CD4-positive, alpha-beta T cell treated with Interferon alpha-2 for 1 hour (primary cell): Measurements from ENCODE around the gene DBNL.
A peak's percentile ranks its signal among the peaks of the same experiment; 100 is the strongest.
"Not testable (repeated sequence)": the region's sequence is repeated elsewhere in the genome, so short reads cannot be mapped to it uniquely, and the experiment has no call there.

Source experiments
- DNase-seq, 2 donors: peaks; one replicate each; pipeline ENCODE4 v3.0.0-alpha.2; 2020 to 2022

DBNL gene

DNA sequence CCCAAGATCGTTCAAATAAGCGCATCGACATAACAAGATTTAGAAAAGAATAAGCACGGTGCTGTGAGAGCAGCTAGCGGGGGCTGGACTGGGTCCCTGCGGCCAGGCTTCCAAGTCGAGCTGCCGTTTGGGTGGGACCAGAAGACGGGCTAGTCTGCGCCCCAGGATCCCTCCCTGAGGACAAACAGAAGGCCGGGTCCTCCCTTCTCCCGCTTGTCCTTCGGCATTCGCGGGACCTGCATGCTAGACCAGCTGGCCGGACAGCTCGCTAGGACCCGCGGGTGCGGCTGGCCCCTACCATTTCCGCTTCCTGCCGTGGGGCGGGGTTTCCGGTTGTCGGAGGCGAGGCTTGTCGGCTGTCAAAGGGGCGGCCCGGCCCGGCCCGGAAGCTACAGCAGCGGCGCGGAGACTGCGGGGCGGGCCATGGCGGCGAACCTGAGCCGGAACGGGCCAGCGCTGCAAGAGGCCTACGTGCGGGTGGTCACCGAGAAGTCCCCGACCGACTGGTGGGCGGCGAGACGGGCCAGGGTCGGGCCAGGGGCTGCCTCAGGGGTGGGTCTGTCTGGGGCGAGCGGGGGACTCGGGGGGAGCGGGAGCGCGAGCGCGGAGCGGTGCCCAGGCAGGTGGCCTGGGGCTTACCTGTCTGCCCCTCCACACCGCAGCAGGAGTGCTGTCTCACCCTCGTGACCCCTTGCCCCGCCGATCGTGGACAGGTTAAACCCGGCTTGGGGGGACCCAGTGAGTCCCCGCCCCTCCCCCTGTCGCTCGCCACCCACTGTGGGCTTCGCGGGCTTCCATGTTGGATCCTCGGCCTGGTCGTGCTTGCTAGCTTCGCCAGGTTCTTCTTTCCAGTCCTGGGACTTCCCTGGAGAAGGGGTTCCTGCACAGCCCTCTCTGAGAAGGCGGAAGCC is at the start of gene DBNL:
DBNL (plus strand) TSS at position 388 of the 911 bp plus-strand sequence; CDS start at position 424, 36 bp downstream.
- DNase-seq: peak; percentile 86 to 87

GRCh38 chr7:43997532-43997931 is 47.0 kb upstream of the DBNL start, which contains the start of gene SPDYE1:
Gene SPDYE1 (plus strand): TSS chr7:43997897. CDS start chr7:43999950, 2,053 bp downstream.
- not testable (repeated sequence) for DNase-seq

GRCh38 chr7:44012081-44012480 is 32.4 kb upstream of the DBNL start:
- DNase-seq: not testable (repeated sequence)

DNA sequence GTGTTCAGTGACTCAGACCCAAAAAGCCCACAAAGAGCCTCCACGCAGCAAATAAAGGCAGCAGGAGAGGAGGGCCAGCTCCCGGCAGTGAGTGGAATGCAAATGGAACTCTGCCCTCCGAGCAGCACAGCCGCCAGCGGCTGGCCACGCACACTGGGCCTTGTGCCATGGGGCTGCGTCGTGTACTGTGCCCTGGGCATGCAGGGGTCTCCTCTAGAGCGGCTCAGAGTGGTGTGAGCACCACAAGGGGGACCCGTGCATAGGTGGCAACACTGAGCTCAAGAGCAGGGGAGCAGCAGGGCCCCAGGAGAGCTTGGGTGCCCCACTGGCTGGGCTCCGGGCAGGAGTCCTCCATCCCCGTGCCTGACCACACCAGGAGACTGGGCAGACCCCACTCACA is 29.4 kb upstream of the DBNL start:
- DNase-seq: not testable (repeated sequence)

GRCh38 chr7:44018857-44019807 is 25.4 kb upstream of the DBNL start:
- DNase-seq: peak; percentile 98 to 100

- not testable (repeated sequence) for DNase-seq
These were observed 24.7 kb upstream of the DBNL start for GRCh38 chr7:44019825-44020224.

GRCh38 chr7:44022069-44022468 is 22.4 kb upstream of the DBNL start:
- DNase-seq: not testable (repeated sequence)

GRCh38 chr7:44022796-44023467 is 21.6 kb upstream of the DBNL start:
- not testable (repeated sequence) for DNase-seq

DNA sequence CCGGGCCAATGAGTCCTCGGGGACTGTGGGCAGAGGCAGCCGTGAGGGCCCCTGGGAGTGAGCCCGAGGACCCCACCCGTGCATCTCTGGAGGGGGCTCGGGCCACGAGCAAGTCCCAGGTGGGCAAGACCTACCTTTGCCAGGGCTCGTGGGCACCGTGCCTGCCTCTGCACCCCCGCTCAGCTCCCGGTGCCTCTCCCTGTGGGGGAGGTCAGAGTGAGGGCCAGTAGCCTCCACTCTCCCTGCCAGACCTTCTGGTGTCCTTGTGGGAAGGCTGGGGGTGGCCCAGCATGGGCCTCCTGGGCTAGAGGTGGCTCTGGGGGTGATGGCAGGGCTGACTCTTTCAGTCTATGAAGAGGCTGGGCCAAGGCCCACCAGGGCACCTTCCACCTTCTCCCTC is 15.1 kb upstream of the DBNL start:
- DNase-seq: not testable (repeated sequence)

DNA sequence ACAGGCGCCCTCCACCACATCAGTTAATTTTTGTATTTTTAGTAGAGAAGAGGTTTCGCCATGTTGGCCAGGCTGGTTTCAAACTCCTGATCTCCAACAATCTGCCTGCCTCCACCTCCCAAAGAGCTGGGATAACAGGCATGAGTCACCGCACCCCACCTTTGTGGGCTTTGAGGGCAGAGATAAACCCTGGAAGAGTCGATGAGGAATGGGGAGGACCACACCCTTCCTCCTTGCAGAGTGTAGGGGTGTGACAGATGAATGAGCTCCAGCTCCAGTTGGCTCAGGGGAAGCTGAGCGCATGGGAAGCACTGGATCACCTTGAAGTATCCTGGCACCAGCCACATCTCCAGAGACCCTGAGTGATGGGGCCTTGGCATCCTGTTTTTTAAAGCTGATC is 14.5 kb upstream of the DBNL start:
- DNase-seq: not testable (repeated sequence)

DNA sequence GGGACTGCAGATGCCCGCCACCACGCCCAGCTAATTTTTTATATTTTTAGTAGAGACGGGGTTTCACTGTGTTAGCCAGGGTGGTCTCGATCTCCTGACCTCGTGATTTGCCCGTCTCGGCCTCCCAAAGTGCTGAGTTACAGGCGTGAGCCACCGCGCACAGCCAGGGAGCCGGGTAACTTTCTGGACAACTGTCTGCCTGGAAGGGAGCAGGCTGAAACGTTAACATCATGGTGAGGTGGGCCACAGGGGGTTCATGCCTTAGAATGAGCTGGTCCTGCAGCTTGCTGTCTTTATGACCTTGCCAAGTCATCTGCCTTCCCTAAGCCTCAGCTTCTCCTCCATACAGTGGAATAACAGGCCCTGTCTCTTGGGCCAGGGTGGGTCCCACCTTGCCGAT is 13.2 kb upstream of the DBNL start:
- not testable (repeated sequence) for DNase-seq

- not testable (repeated sequence) for DNase-seq
These were observed 12.5 kb upstream of the DBNL start for GRCh38 chr7:44032031-44032430.

- DNase-seq: not testable (repeated sequence)
These were observed 10.3 kb upstream of the DBNL start for GRCh38 chr7:44033971-44034844.

- peak; percentile 15 to 59 for DNase-seq
These were observed 8.1 kb upstream of the DBNL start for GRCh38 chr7:44036364-44036763.

GRCh38 chr7:44037951-44038350 is 6.6 kb upstream of the DBNL start:
- DNase-seq: not testable (repeated sequence)

- DNase-seq: not testable (repeated sequence)
These were observed 5.9 kb upstream of the DBNL start for GRCh38 chr7:44038553-44038952.

GRCh38 chr7:44038961-44039558 is 5.4 kb upstream of the DBNL start:
- peak; percentile 91 for DNase-seq

DNA sequence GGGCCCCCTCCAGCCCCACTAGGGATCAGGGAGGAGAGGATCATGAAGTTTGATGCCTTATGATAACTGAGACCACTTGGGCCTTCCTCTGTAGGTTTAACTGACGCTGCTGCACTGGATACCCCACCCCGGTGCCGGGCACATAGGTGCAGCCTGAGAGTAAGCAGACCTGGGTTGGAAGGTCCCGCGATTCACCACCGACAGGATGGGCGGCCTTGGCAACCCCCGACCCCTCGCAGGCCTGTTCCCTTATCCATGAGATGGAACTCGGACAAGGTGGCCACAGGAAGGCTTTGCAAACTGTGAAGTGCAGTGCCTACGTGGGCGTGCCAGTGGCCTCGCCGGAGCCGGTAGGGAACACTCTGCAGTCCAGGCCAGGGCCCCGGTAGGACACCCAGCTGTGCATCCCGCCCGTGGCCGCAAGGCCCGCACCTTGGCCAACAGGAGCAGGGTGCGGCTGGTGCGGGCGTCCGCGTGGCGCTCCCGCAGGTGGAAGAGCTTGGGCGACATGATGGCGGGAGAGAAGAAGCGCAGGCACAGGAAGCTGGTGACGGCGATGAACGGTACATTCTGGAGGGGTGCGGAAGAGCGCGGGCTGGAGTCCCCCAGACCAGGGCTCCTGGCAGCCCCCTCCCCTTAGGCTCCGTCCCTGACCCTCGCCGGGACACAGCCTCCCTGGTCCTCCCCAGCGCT is 4.6 kb upstream of the DBNL start:
- not testable (repeated sequence) for DNase-seq

GRCh38 chr7:44040493-44040891 is 4.0 kb upstream of the DBNL start:
- peak; percentile 75 to 81 for DNase-seq

GRCh38 chr7:44042221-44042620 is 2.3 kb upstream of the DBNL start:
- DNase-seq: no peak
